H1 (cell line): ENCODE results near the gene TPMT. TPM values are rescaled to one million over a fixed set of nuclear protein-coding genes. Genes with fewer than 3 reads are reported as not detected.

Experiments
- CTCF ChIA-PET: fragments of 300-600 bp; sonication (Branson Sonifier 250); formaldehyde crosslinking; loops from one replicate; lab custom pipeline; 2021; ENCODE audit not compliant: partially characterized antibody; lab: Charles Lee
- POLR2A ChIA-PET: fragments of 300-600 bp; sonication (Branson Sonifier 250); formaldehyde crosslinking; loops from one replicate; lab custom pipeline; 2021; ENCODE audit warnings: inconsistent platforms; ENCODE audit not compliant: partially characterized antibody; lab: Charles Lee
- DNase-seq, 2 experiments: peaks; one replicate each; pipeline versions ENCODE4 v3.0.0 to v3.0.0-alpha.2; 2010 to 2022; ENCODE audit warnings: low spot score in 2 of 2, low read depth in 1 of 2, mixed read lengths in 1 of 2
- FAIRE-seq: peaks from 2 replicates; lab custom pipeline; 2011; peaks lifted over from hg19 to GRCh38; lab: Jason Lieb, UNC
- H2AFZ ChIP-seq: 2 replicates; pipeline ENCODE4 v1.8.1; 2012; ENCODE audit warnings: low read length, inconsistent platforms
- H2AK5ac ChIP-seq: 2 replicates; pipeline ENCODE4 v1.6.1; 2013; ENCODE audit warnings: low read depth, low read length
- H2BK120ac ChIP-seq: replicated peaks from 2 replicates; pipeline ENCODE3; 2013; ENCODE audit warnings: low read depth, low read length, inconsistent platforms
- H2BK12ac ChIP-seq: 2 replicates; pipeline ENCODE4 v1.6.1; 2013; ENCODE audit warnings: low read depth, low read length
- H2BK15ac ChIP-seq: 2 replicates; pipeline ENCODE4 v1.6.1; 2013; ENCODE audit warnings: low read length
- H2BK20ac ChIP-seq: 2 replicates; pipeline ENCODE4 v1.6.1; 2013; ENCODE audit warnings: low read length
- H2BK5ac ChIP-seq: 2 replicates; pipeline ENCODE4 v1.6.1; 2013; ENCODE audit warnings: low read depth, low read length
- H3K14ac ChIP-seq: 2 replicates; pipeline ENCODE4 v1.6.1; 2013; ENCODE audit warnings: inconsistent platforms; ENCODE audit not compliant: insufficient read length
- H3K18ac ChIP-seq: 2 replicates; pipeline ENCODE4 v1.6.1; 2013; ENCODE audit warnings: low read length; ENCODE audit errors: extremely low read depth
- H3K23ac ChIP-seq: 2 replicates; pipeline ENCODE4 v1.6.1; 2013; ENCODE audit warnings: inconsistent platforms; ENCODE audit not compliant: insufficient read length
- H3K23me2 ChIP-seq: 2 replicates; pipeline ENCODE4 v1.6.1; 2013; ENCODE audit warnings: low read depth, low read length
- H3K27ac ChIP-seq: 2 replicates; pipeline ENCODE4 v1.6.1; 2011; ENCODE audit warnings: low read depth, low read length, inconsistent platforms
- H3K27me3 ChIP-seq, 4 experiments: replicated peaks in 1 of 4; 1 replicate in 1 of 4; 2 replicates in 3 of 4; pipeline versions ENCODE4 v1.6.1 to v1.8.1; 2011 to 2013; ENCODE audit warnings: low read length in 3 of 4, mild to moderate bottlenecking in 3 of 4, inconsistent platforms in 2 of 4, mixed read lengths in 2 of 4, moderate library complexity in 1 of 4; ENCODE audit not compliant: control insufficient read depth in 3 of 4, insufficient read depth in 3 of 4; ENCODE audit errors: extremely low read depth in 1 of 4
- H3K36me3 ChIP-seq, 4 experiments: 2 replicates each; pipeline versions ENCODE4 v1.6.1 to v1.8.1; 2011 to 2013; ENCODE audit warnings: mild to moderate bottlenecking in 4 of 4, low read length in 3 of 4, moderate library complexity in 2 of 4, control low read depth in 1 of 4, inconsistent platforms in 1 of 4; ENCODE audit not compliant: insufficient read depth in 4 of 4, control insufficient read depth in 2 of 4
- H3K4ac ChIP-seq: replicated peaks from 2 replicates; pipeline ENCODE3; 2013; ENCODE audit warnings: low read length, low read depth, mixed read lengths, inconsistent platforms; ENCODE audit not compliant: insufficient read length
- H3K4me1 ChIP-seq, 4 experiments: replicated peaks in 1 of 4; 1 replicate in 1 of 4; 2 replicates in 3 of 4; pipeline versions ENCODE4 v1.6.1 to v1.8.1; 2011 to 2013; ENCODE audit warnings: low read length in 3 of 4, inconsistent platforms in 2 of 4, mixed read lengths in 1 of 4; ENCODE audit not compliant: insufficient read depth in 4 of 4, control insufficient read depth in 3 of 4
- H3K4me2 ChIP-seq, 2 experiments: 2 replicates each; pipeline versions ENCODE4 v1.6.1 to v1.8.1; 2011 to 2013; ENCODE audit warnings: low read depth in 2 of 2, low read length in 2 of 2, control low read depth in 1 of 2, inconsistent platforms in 1 of 2, mild to moderate bottlenecking in 1 of 2; ENCODE audit not compliant: insufficient read depth in 1 of 2
- H3K4me3 ChIP-seq, 4 experiments: fragments of 200-600, 300-600 bp in 1 of 4; sonication (generic), shearing (Covaris generic), sonication (Bioruptor Twin) in 1 of 4; 2 replicates each; pipeline versions ENCODE4 v1.5.1 to v1.8.1; 2011 to 2016; ENCODE audit warnings: low read length in 4 of 4, low read depth in 3 of 4, control low read depth in 2 of 4, inconsistent platforms in 2 of 4, mild to moderate bottlenecking in 2 of 4, mixed read lengths in 1 of 4, moderate library complexity in 1 of 4; ENCODE audit not compliant: insufficient read depth in 2 of 4; ENCODE audit errors: extremely low read depth in 1 of 4
- H3K56ac ChIP-seq: replicated peaks from 2 replicates; pipeline ENCODE3; 2013; ENCODE audit warnings: low read depth, mild to moderate bottlenecking, mixed read lengths, low read length, inconsistent platforms; ENCODE audit not compliant: insufficient read length
- H3K79me1 ChIP-seq: 2 replicates; pipeline ENCODE4 v1.6.1; 2013; ENCODE audit warnings: low read depth, low read length, control low read depth
- H3K79me2 ChIP-seq, 2 experiments: 2 replicates each; pipeline versions ENCODE4 v1.6.1 to v1.8.1; 2012 to 2013; ENCODE audit warnings: low read length in 2 of 2, mild to moderate bottlenecking in 2 of 2, inconsistent platforms in 1 of 2; ENCODE audit not compliant: insufficient read depth in 2 of 2, control insufficient read depth in 1 of 2
- H3K9ac ChIP-seq, 4 experiments: replicated peaks in 1 of 4; 1 replicate in 1 of 4; 2 replicates in 3 of 4; pipeline versions ENCODE4 v1.6.1 to v1.8.1; 2011 to 2013; ENCODE audit warnings: low read depth in 3 of 4, low read length in 3 of 4, control low read depth in 2 of 4, mild to moderate bottlenecking in 2 of 4, moderate library complexity in 2 of 4, inconsistent platforms in 1 of 4; ENCODE audit errors: extremely low read depth in 1 of 4
- H3K9me3 ChIP-seq, 2 experiments: 2 replicates each; pipeline versions ENCODE4 v1.6.1 to v1.8.1; 2012 to 2013; ENCODE audit warnings: mild to moderate bottlenecking in 2 of 2, moderate library complexity in 2 of 2, control low read depth in 1 of 2, inconsistent platforms in 1 of 2, low read depth in 1 of 2, low read length in 1 of 2, mixed read lengths in 1 of 2; ENCODE audit not compliant: insufficient read depth in 2 of 2
- H4K20me1 ChIP-seq, 2 experiments: replicated peaks in 1 of 2; 2 replicates each; pipeline versions ENCODE3 to v1.8.1; 2011 to 2013; ENCODE audit warnings: inconsistent platforms in 2 of 2, low read length in 2 of 2, mild to moderate bottlenecking in 1 of 2; ENCODE audit not compliant: insufficient read depth in 2 of 2, control insufficient read depth in 1 of 2
- H4K5ac ChIP-seq: 2 replicates; pipeline ENCODE4 v1.6.1; 2013; ENCODE audit warnings: low read length, low read depth, mixed read lengths, inconsistent platforms; ENCODE audit not compliant: insufficient read length
- H4K8ac ChIP-seq: 2 replicates; pipeline ENCODE4 v1.8.0; 2013; ENCODE audit warnings: mild to moderate bottlenecking, moderate library complexity, low read length, inconsistent platforms; ENCODE audit not compliant: insufficient read depth; ENCODE audit errors: extremely low read depth
- H4K91ac ChIP-seq: replicated peaks from 2 replicates; pipeline ENCODE3; 2013; ENCODE audit warnings: low read length, mixed read lengths, inconsistent platforms; ENCODE audit not compliant: insufficient read length
- ASH2L ChIP-seq: fragments of 200-600, 300-600 bp; sonication (generic); IDR thresholded peaks from one replicate; pipeline ENCODE4 v1.7.1; 2017; ENCODE audit warnings: low read length
- CHD2 ChIP-seq: IDR thresholded peaks from 2 replicates; pipeline ENCODE4 v1.6.1; 2012; ENCODE audit warnings: low read length, improper control_type of control experiment
- KDM5A ChIP-seq: fragments of 200-600 bp; IDR thresholded peaks from 2 replicates; pipeline ENCODE4 v1.7.1; 2012; ENCODE audit warnings: mild to moderate bottlenecking, low read length, inconsistent platforms, mixed read lengths
- NRF1 ChIP-seq: IDR thresholded peaks from 2 replicates; pipeline ENCODE4 v1.6.1; 2011; ENCODE audit warnings: mild to moderate bottlenecking, low read depth, low read length, improper control_type of control experiment
- PHF8 ChIP-seq: fragments of 200-600 bp; sonication (generic); conservative IDR thresholded peaks from 2 replicates; pipeline ENCODE4 v1.7.1; 2012; ENCODE audit warnings: low read depth, mild to moderate bottlenecking, inconsistent platforms, low read length, moderate library complexity
- RNF2 ChIP-seq: fragments of 200-900, 300-1000 bp; sonication (generic); IDR thresholded peaks from 2 replicates; pipeline ENCODE4 v1.7.1; 2016; ENCODE audit warnings: borderline replicate concordance, low read depth, mild to moderate bottlenecking, antibody characterized with exemption, low read length; ENCODE audit not compliant: poor library complexity, severe bottlenecking; ENCODE audit errors: missing control alignments
- RXRA ChIP-seq: IDR thresholded peaks from 2 replicates; pipeline ENCODE4 v1.6.1; 2011; ENCODE audit warnings: low read depth, mild to moderate bottlenecking, low read length, moderate library complexity; ENCODE audit not compliant: insufficient read depth
- SIN3A ChIP-seq, 2 experiments: IDR thresholded peaks in 1 of 2; conservative IDR thresholded peaks in 1 of 2; 2 replicates each; pipeline ENCODE4 v1.6.1; 2011 to 2012; ENCODE audit warnings: low read length in 2 of 2, improper control_type of control experiment in 1 of 2, low read depth in 1 of 2, mild to moderate bottlenecking in 1 of 2
- SUZ12 ChIP-seq: fragments of 200-600 bp; sonication (generic); IDR thresholded peaks from 2 replicates; pipeline ENCODE4 v1.6.1; 2012; ENCODE audit warnings: mild to moderate bottlenecking, inconsistent platforms, low read length, moderate library complexity, mixed read lengths
- TEAD4 ChIP-seq: IDR thresholded peaks from 2 replicates; pipeline ENCODE4 v1.6.1; 2012; ENCODE audit warnings: low read depth, low read length, inconsistent platforms, mixed read lengths
- YY1 ChIP-seq: IDR thresholded peaks from 2 replicates; pipeline ENCODE4 v1.6.1; 2011; ENCODE audit warnings: low read depth, mild to moderate bottlenecking, low read length
- WGBS, 2 experiments: shearing (Covaris generic) in 1 of 2; methylation state at CpG; one replicate each; pipeline versions ENCODE4 v1.1.6 to v1.1.7; 2013 to 2015; ENCODE audit warnings: low lambda C conversion rate in 2 of 2, mixed read lengths in 2 of 2, inconsistent platforms in 1 of 2, low coverage in 1 of 2, missing lambda C conversion rate in 1 of 2; ENCODE audit not compliant: insufficient replicate concordance in 2 of 2, insufficient coverage in 1 of 2, insufficient read length in 1 of 2; ENCODE audit errors: extremely low coverage in 1 of 2, missing lambda C conversion rate in 1 of 2; 5-methylcytosine and 5-hydroxymethylcytosine counted together
- polyA plus RNA-seq, 7 experiments: library from polyadenylated mRNA; depleted of rRNA in 3 of 7; stranded (reverse) in 5 of 7; unstranded in 2 of 7; fragments of >200 nt in 5 of 7; fragments of 200-250 nt in 2 of 7; gene quantifications; 1 replicate in 5 of 7; 2 replicates in 1 of 7; 4 replicates in 1 of 7; pipeline versions ENCODE4 v1.2.1 to v1.2.3, GENCODE V29; 2011 to 2013; ENCODE audit warnings: missing spikeins in 2 of 7, mixed read lengths in 2 of 7
- total RNA-seq: library from RNA; stranded (reverse); fragmentation: NEBNext Ultra II Directional; extraction: Animal tissue kit (Norgen Biotek cat#: 25700); gene quantifications from 2 replicates; pipeline ENCODE4 v1.2.1, GENCODE V29; 2021

The TPMT gene
- total and polyA plus RNA-seq, 2 of the 8 experiments (the other 6 are each of a cell fraction or from before 2014, with no cell fraction given), result 12.3 to 17.2 TPM

DNA sequence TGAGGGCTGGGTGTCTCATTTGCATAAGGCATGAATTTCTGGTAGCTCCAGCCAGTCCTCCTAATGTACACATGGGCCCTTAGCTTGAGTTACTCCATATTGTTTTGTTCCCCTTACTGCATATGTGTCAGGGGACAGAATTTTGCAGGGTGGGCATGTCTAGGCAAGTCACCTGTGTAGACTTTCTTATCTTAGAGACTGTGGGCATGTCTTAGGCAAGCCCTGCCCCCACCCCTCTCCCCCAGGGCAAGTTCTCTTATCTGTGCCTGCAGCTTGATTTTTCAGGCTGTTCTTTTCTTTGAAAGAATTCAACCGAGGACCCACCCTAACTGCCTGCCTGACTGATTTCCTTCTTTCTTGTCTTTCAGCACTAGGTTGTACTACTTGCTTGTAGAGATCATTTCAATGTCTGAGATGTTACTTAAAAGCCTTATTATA, 64.5 kb downstream of the TPMT start:
- no peak overlapping the region for H3K4ac ChIP-seq
- no peak overlapping the region for H3K27ac ChIP-seq
- no peaks in the 10 kb centered on the region for H3K36me3 ChIP-seq
- no peaks in the 10 kb centered on the region for H3K23me2 ChIP-seq
- H3K79me1 ChIP-seq, result no peaks in the 10 kb centered on the region
- no peak for DNase-seq
- no peak overlapping the region for H2AK5ac ChIP-seq
- no peak overlapping the region for H3K18ac ChIP-seq
- no peak overlapping the region for H3K9ac ChIP-seq
- H4K20me1 ChIP-seq, result no peaks in the 10 kb centered on the region
- no peak overlapping the region for H4K5ac ChIP-seq
- H2BK5ac ChIP-seq, result peak overlapping the region; percentile 27; the same call in 1 of the 2 replicates
- no peak overlapping the region for H3K14ac ChIP-seq
- H3K27me3 ChIP-seq, result no peaks in the 10 kb centered on the region
- no peak overlapping the region; the same call in 1 of the 2 replicates for H2BK20ac ChIP-seq
- no peak for FAIRE-seq
- H3K9me3 ChIP-seq, result peaks cover 6 to 8% of the 10 kb centered on the region in 2 experiments; a peak in 2 of 4 replicates
- no peak overlapping the region for H3K56ac ChIP-seq
- H3K4me1 ChIP-seq, result no peaks in the 10 kb centered on the region
- no peak overlapping the region for H2BK120ac ChIP-seq
- H3K79me2 ChIP-seq, result no peaks in the 10 kb centered on the region
- H4K91ac ChIP-seq, result no peak overlapping the region
- no peak overlapping the region for H2BK15ac ChIP-seq
- H3K4me3 ChIP-seq, result no peak overlapping the region
- no peak overlapping the region for H3K4me2 ChIP-seq
- POLR2A ChIA-PET, result no interaction called here
- H2AFZ ChIP-seq, result no peak overlapping the region
- CTCF ChIA-PET, result interaction anchor here (1.1 to 1.7 kb wide), 3 partner anchors 9 to 215 kb away, joined by 3 to 4 read pairs (median 3); partner anchors contain the start of gene NHLRC1
- no peak overlapping the region for H4K8ac ChIP-seq
- no peak overlapping the region for H3K23ac ChIP-seq
- 100% methylated on average over 1 of the region's 1 CpG; no CpG with 5 or more reads in 1 of the 2 experiments for WGBS, 2 experiments
- H2BK12ac ChIP-seq, result no peak overlapping the region
- no peak for TF ChIP-seq RXRA
- no peak for TF ChIP-seq TEAD4
- no peak for TF ChIP-seq CHD2
- no peak for TF ChIP-seq NRF1
- no peak for TF ChIP-seq PHF8
- TF ChIP-seq ASH2L, result no peak
- TF ChIP-seq SIN3A (conservative IDR thresholded peaks at IDR 0.05 in 1 of 2, IDR thresholded peaks at IDR 0.05 in 1 of 2; ENCODE audit: low read depth in 1 of 2, low read length in 2 of 2), result no peak
- TF ChIP-seq KDM5A, result no peak
- no peak for TF ChIP-seq YY1
- no peak for TF ChIP-seq RNF2
- TF ChIP-seq SUZ12, result no peak
